HepG2 (cell line): ENCODE data around the gene ZNF813. TPM values are rescaled to one million over a fixed set of nuclear protein-coding genes. Genes with fewer than 3 reads are reported as not detected.

Experiments
- CHCHD3 ChIP-seq: sonication (generic); formaldehyde crosslinking; IDR thresholded peaks from 2 replicates; pipeline ENCODE4 v1.8.0; 2022; ENCODE audit warnings: mild to moderate bottlenecking, missing genetic modification reagents, moderate library complexity
- EZH2 ChIP-seq: conservative IDR thresholded peaks from 2 replicates; pipeline ENCODE4 v1.6.1; 2012; ENCODE audit warnings: mild to moderate bottlenecking, low read depth, low read length, moderate library complexity
- FOSL2 ChIP-seq: sonication (generic); formaldehyde crosslinking; IDR thresholded peaks from 2 replicates; pipeline ENCODE4 v1.4.0; 2020; ENCODE audit warnings: missing genetic modification reagents
- GLI4 ChIP-seq: sonication (generic); formaldehyde crosslinking; IDR thresholded peaks from 2 replicates; pipeline ENCODE4 v1.5.1; 2020; ENCODE audit warnings: missing genetic modification reagents, mild to moderate bottlenecking, moderate library complexity, borderline replicate concordance
- HIVEP1 ChIP-seq: sonication (generic); formaldehyde crosslinking; IDR thresholded peaks from 2 replicates; pipeline ENCODE4 v1.4.0; 2020; ENCODE audit warnings: mild to moderate bottlenecking, missing genetic modification reagents
- POLR2A ChIP-seq, 2 experiments: IDR thresholded peaks; 2 replicates each; pipeline ENCODE4 v1.6.1; 2011; ENCODE audit warnings: low read depth in 2 of 2, low read length in 2 of 2, mild to moderate bottlenecking in 1 of 2, moderate library complexity in 1 of 2; ENCODE audit not compliant: insufficient read depth in 1 of 2
- REPIN1 ChIP-seq: sonication (generic); formaldehyde crosslinking; IDR thresholded peaks from 2 replicates; pipeline ENCODE4 v1.8.0; 2022; ENCODE audit warnings: missing genetic modification reagents, low read depth, mild to moderate bottlenecking, borderline replicate concordance
- SMAD3 ChIP-seq: sonication (generic); formaldehyde crosslinking; IDR thresholded peaks from 2 replicates; pipeline ENCODE4 v1.4.0; 2020; ENCODE audit warnings: missing genetic modification reagents
- SP4 ChIP-seq: sonication (generic); formaldehyde crosslinking; IDR thresholded peaks from 2 replicates; pipeline ENCODE4 v1.8.1; 2023; ENCODE audit warnings: mild to moderate bottlenecking, missing genetic modification reagents
- TGIF2 ChIP-seq: IDR thresholded peaks from 2 replicates; pipeline ENCODE4 v1.6.1; 2016; ENCODE audit warnings: control low read depth, missing compliant biosample characterization
- XRCC5 ChIP-seq: fragments of 200-400 bp; formaldehyde crosslinking; optimal IDR thresholded peaks from 2 replicates; pipeline ENCODE3; 2017; ENCODE audit warnings: mild to moderate bottlenecking, low read length
- ZNF33A ChIP-seq: sonication (generic); formaldehyde crosslinking; IDR thresholded peaks from 2 replicates; pipeline ENCODE4 v1.5.1; 2020; ENCODE audit warnings: missing genetic modification reagents, mild to moderate bottlenecking, moderate library complexity, borderline replicate concordance
- ZNF678 ChIP-seq: sonication (generic); formaldehyde crosslinking; IDR thresholded peaks from 2 replicates; pipeline ENCODE4 v1.4.0; 2020; ENCODE audit warnings: mild to moderate bottlenecking, missing genetic modification reagents
- polyA plus RNA-seq, 8 experiments: library from polyadenylated mRNA; depleted of rRNA in 3 of 8; stranded (reverse) in 7 of 8; unstranded in 1 of 8; fragments of >200 nt; fragmentation: Illumina TruSeq in 4 of 8; extraction: Trizol in 4 of 8; gene quantifications; 2 replicates each; pipeline versions ENCODE4 v1.2.1 to v1.2.3, GENCODE V29; 2011 to 2016; ENCODE audit warnings: low read depth in 4 of 8, missing spikeins in 1 of 8, mixed read lengths in 1 of 8; ENCODE audit not compliant: insufficient read depth in 1 of 8
- total RNA-seq, 5 experiments: library from RNA; depleted of rRNA; stranded (reverse); fragments of >200 nt; fragmentation: Illumina TruSeq; extraction: Trizol; gene quantifications; 2 replicates each; pipeline ENCODE4 v1.2.3, GENCODE V29; 2016; ENCODE audit warnings: low read depth in 1 of 5
- TF ChIP-seq, protein P1 (sequence below): sonication (generic); formaldehyde crosslinking; IDR thresholded peaks from 2 replicates; pipeline ENCODE4 v1.5.0; 2020; ENCODE audit warnings: mild to moderate bottlenecking, low read depth, missing genetic modification reagents, borderline replicate concordance
- TF ChIP-seq, protein P2 (sequence below), 2 experiments: IDR thresholded peaks; 2 replicates each; pipeline ENCODE4 v1.6.1; 2011 to 2012; ENCODE audit warnings: low read length in 2 of 2, borderline replicate concordance in 1 of 2, low read depth in 1 of 2, mild to moderate bottlenecking in 1 of 2, moderate library complexity in 1 of 2
- TF ChIP-seq, protein P3 (sequence below): sonication (generic); formaldehyde crosslinking; IDR thresholded peaks from 2 replicates; pipeline ENCODE4 v1.8.0; 2022; ENCODE audit warnings: missing genetic modification reagents, mild to moderate bottlenecking, moderate library complexity, borderline replicate concordance
- TF ChIP-seq, protein P4 (sequence below): sonication (generic); formaldehyde crosslinking; IDR thresholded peaks from 2 replicates; pipeline ENCODE4 v1.4.0; 2020; ENCODE audit warnings: missing genetic modification reagents
- TF ChIP-seq, protein P5 (sequence below): sonication (generic); formaldehyde crosslinking; IDR thresholded peaks from 2 replicates; pipeline ENCODE4 v1.8.1; 2023; ENCODE audit warnings: mild to moderate bottlenecking, moderate library complexity, missing genetic modification reagents
- TF ChIP-seq, protein P6 (sequence below): sonication (generic); formaldehyde crosslinking; IDR thresholded peaks from 2 replicates; pipeline ENCODE4 v1.5.0; 2020; ENCODE audit warnings: missing genetic modification reagents

ZNF813 gene
- total and polyA plus RNA-seq, 2 of the 13 experiments (the other 11 are each of a cell fraction or from before 2014, with no cell fraction given), result 2.1 to 8.9 TPM

DNA sequence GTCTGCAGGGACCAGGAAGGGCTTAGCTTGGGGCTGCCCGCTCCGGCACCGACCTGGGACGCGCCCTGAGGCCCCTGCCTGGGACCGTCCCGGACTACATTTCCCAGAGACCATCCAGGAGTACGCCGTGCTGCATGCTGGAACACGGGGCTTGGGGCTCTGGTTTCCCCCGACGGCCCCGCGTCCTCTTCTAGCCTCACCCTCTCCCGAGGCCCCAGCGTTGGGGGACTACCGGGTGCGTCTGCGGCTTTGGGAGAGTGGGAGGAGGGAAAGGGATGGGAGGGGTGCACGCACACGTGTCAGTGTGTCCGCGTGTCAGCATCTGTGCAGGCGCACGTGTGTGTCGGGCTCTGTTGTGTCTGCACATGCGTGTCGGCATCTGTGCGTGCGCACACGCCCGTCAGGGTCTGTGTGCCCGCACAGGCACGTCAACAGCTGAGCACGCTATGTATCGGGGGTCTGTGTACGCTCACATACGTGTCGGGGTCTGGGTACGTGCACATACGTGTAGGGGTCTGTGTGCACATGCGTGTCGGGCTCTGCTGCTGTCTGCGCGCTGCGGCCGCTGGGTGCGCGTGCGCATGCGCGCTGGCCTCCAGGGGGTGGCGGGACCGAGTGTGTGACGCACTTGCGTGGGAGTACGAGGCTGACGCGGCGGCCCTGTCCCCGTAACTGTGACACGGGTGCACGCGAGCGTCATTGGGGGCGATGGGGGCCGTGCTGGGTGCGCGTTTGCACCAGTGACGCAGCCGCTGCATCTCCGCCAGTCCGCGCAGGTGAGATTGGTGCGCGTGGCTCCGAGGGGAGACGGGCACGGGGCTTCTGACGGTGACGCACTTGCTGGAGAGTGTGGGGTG, 70.2 kb downstream of the ZNF813 start, which contains the start of gene ZNF331 (continued):
- TF ChIP-seq EZH2 (no peak), TGIF2 (CRISPR knock-in tag) (no peak), GLI4 (0 out of 2 replicates have a peak, but pooled peaks have one; percentile 63), REPIN1 (CRISPR knock-in tag) (peak; percentile 68; the same call in 1 of the 2 replicates), FOSL2 (CRISPR knock-in tag) (peak; percentile 29; the same call in 1 of the 2 replicates), POLR2A (IDR thresholded peaks at IDR 0.05; ENCODE audit: insufficient read depth in 1 of 2, low read depth in 2 of 2, low read length in 2 of 2) (peak; percentile 51 to 66; a peak in 2 of 4 replicates), ZNF33A (CRISPR knock-in tag) (no peak), XRCC5 (no peak), HIVEP1 (peak; percentile 61; the same call in 1 of the 2 replicates), ZNF678 (CRISPR knock-in tag) (no peak), CHCHD3 (no peak), SP4 (CRISPR knock-in tag) (0 out of 2 replicates have a peak, but pooled peaks have one; percentile 73), SMAD3 (CRISPR knock-in tag) (no peak)
- TF ChIP-seq, protein P1, sequence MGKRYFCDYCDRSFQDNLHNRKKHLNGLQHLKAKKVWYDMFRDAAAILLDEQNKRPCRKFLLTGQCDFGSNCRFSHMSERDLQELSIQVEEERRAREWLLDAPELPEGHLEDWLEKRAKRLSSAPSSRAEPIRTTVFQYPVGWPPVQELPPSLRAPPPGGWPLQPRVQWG (CRISPR knock-in tag), result 0 out of 2 replicates have a peak, but pooled peaks have one; percentile 61
- TF ChIP-seq, protein P2, sequence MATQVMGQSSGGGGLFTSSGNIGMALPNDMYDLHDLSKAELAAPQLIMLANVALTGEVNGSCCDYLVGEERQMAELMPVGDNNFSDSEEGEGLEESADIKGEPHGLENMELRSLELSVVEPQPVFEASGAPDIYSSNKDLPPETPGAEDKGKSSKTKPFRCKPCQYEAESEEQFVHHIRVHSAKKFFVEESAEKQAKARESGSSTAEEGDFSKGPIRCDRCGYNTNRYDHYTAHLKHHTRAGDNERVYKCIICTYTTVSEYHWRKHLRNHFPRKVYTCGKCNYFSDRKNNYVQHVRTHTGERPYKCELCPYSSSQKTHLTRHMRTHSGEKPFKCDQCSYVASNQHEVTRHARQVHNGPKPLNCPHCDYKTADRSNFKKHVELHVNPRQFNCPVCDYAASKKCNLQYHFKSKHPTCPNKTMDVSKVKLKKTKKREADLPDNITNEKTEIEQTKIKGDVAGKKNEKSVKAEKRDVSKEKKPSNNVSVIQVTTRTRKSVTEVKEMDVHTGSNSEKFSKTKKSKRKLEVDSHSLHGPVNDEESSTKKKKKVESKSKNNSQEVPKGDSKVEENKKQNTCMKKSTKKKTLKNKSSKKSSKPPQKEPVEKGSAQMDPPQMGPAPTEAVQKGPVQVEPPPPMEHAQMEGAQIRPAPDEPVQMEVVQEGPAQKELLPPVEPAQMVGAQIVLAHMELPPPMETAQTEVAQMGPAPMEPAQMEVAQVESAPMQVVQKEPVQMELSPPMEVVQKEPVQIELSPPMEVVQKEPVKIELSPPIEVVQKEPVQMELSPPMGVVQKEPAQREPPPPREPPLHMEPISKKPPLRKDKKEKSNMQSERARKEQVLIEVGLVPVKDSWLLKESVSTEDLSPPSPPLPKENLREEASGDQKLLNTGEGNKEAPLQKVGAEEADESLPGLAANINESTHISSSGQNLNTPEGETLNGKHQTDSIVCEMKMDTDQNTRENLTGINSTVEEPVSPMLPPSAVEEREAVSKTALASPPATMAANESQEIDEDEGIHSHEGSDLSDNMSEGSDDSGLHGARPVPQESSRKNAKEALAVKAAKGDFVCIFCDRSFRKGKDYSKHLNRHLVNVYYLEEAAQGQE (IDR thresholded peaks at IDR 0.05; ENCODE audit: borderline replicate concordance in 1 of 2, low read depth in 1 of 2, low read length in 2 of 2), result no peak
- TF ChIP-seq, protein P3, sequence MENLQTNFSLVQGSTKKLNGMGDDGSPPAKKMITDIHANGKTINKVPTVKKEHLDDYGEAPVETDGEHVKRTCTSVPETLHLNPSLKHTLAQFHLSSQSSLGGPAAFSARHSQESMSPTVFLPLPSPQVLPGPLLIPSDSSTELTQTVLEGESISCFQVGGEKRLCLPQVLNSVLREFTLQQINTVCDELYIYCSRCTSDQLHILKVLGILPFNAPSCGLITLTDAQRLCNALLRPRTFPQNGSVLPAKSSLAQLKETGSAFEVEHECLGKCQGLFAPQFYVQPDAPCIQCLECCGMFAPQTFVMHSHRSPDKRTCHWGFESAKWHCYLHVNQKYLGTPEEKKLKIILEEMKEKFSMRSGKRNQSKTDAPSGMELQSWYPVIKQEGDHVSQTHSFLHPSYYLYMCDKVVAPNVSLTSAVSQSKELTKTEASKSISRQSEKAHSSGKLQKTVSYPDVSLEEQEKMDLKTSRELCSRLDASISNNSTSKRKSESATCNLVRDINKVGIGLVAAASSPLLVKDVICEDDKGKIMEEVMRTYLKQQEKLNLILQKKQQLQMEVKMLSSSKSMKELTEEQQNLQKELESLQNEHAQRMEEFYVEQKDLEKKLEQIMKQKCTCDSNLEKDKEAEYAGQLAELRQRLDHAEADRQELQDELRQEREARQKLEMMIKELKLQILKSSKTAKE (CRISPR knock-in tag), result peak; percentile 69; the same call in 1 of the 2 replicates
- TF ChIP-seq, protein P4, sequence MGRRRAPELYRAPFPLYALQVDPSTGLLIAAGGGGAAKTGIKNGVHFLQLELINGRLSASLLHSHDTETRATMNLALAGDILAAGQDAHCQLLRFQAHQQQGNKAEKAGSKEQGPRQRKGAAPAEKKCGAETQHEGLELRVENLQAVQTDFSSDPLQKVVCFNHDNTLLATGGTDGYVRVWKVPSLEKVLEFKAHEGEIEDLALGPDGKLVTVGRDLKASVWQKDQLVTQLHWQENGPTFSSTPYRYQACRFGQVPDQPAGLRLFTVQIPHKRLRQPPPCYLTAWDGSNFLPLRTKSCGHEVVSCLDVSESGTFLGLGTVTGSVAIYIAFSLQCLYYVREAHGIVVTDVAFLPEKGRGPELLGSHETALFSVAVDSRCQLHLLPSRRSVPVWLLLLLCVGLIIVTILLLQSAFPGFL (CRISPR knock-in tag), result no peak
- TF ChIP-seq, protein P5, sequence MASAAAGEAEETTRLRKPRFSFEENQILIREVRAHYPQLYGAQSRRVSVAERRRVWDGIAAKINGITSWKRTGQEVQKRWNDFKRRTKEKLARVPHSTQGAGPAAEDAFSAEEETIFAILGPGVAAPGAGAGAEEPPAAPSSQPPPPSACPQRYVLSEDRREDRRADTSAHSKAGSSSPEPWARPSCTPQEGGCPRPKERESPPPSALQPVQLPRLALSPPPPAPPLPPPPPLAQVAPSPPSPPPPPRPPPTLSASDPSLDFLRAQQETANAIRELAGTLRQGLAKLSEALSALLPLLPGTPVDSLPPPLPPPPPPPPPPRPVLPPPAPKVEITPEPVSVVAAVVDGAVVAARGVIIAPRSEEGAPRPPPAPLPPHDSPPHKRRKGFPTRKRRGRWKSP (CRISPR knock-in tag), result no peak
- TF ChIP-seq, protein P6, sequence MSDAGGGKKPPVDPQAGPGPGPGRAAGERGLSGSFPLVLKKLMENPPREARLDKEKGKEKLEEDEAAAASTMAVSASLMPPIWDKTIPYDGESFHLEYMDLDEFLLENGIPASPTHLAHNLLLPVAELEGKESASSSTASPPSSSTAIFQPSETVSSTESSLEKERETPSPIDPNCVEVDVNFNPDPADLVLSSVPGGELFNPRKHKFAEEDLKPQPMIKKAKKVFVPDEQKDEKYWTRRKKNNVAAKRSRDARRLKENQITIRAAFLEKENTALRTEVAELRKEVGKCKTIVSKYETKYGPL, result no peak
